Renal pelvis (tissue), 4 donors: ENCODE data around the gene UNK. TPM values are rescaled to one million over a fixed set of nuclear protein-coding genes. Genes with fewer than 3 reads are reported as not detected.
"Not testable (repeated sequence)": the region's sequence is repeated elsewhere in the genome, so short reads cannot be mapped to it uniquely, and the experiment has no call there.

Source experiments
- DNase-seq: peaks from one replicate; pipeline ENCODE4 v3.0.0-alpha.2; 2013
- polyA plus RNA-seq, 3 donors: library from polyadenylated mRNA; unstranded; fragments of 120-200 nt; gene quantifications; one replicate each; pipeline ENCODE4 v1.2.1, GENCODE V29; 2013; ENCODE audit not compliant: insufficient read length in 3 of 3

UNK gene
- polyA plus RNA-seq, 3 donors: 42.3 to 55.1 (median 46.7) TPM

DNA sequence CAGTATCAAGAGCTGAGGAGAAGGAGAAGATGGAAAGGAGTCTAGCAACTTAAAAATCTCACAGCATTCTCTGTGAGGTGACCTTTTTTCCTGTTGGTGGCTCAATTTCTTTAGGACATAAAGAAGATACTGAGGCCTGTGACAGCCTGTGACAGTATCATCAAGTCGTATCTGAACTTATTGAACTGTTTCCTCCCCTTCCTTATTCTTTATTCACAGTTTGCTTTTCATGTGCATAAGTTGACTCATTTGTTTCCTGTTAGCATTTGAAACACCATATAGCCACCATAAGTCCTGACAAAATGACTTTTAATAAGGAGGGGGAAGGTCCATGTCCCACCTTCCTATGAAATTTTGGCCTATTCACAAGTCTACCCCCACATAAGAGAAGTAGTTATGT, 8.9 kb downstream of the UNK start:
- DNase-seq: no peak

DNA sequence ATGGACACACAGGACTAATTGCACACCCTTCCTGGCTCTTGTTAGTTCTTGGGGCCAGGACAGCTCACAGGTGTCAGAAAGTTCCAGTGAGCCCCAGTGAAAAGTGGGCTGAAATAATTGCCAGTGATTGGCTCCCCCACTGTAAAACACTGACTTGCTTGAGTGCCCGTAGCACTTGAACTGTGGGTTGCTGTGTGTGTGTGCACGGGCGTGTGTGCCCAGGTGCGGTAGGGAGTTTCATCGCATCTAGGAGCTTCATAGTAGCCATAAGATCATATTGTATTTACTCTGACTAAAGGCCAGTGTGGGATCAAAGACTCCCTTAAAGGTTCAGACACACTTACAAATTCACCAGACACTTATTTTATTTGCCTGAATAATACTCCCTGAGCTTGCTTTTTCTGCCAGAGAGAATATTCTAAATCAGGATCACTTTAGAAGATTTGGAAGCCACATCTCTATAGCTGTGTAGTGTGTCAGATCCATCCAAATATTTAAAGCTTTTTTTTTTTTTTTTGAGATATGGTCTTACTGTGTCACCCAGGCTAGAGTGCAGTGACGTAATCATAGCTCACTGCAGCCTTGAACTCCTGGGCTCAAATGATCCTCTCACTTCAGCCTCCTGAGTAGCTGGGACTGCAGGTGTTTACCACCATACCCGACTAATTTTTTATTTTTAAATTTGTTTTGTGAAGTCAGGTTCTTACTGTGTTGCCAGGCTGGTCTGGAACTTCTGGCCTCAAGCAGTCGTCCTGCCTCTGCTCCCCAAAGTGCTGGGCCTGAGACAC, 11.4 kb downstream of the UNK start:
- no peak for DNase-seq

DNA sequence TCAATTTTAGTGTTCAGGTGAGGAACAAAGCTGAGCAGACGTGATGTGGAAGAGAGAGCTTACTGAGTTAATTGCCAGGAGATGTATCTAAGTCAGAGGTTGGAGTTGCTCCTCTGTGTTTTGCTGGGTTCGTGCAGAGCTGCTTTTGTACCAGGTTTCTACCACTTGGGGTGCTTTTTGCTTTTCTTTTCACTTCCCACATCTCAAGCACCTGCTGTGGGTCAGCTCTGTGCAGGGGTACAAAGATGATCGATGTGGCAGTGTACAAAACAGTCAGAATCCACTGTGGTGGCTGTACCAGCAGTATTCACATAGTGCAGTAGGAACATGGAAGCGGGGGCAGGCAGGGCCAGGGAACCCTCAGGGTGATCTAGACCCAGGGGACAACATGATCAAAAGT, 14.8 kb downstream of the UNK start:
- DNase-seq: no peak

DNA sequence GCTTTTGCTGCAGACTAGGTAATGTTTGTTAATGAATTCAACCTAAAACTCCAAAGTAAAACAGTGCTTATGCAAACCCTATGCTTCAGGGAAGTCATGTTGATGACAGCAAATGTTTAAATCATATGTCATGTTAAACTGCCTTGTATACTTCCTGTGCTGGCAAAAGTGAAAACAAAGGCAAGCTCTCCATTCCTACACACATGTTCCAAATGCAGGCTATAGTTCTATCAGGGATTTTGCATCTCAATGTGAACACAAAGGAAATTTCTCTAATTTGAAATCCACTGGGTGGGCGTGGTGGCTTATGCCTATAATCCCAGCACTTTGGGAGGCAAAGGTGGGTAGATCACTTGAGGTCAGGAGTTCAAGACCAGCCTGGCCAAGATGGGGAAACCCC, 19.3 kb downstream of the UNK start:
- no peak for DNase-seq

DNA sequence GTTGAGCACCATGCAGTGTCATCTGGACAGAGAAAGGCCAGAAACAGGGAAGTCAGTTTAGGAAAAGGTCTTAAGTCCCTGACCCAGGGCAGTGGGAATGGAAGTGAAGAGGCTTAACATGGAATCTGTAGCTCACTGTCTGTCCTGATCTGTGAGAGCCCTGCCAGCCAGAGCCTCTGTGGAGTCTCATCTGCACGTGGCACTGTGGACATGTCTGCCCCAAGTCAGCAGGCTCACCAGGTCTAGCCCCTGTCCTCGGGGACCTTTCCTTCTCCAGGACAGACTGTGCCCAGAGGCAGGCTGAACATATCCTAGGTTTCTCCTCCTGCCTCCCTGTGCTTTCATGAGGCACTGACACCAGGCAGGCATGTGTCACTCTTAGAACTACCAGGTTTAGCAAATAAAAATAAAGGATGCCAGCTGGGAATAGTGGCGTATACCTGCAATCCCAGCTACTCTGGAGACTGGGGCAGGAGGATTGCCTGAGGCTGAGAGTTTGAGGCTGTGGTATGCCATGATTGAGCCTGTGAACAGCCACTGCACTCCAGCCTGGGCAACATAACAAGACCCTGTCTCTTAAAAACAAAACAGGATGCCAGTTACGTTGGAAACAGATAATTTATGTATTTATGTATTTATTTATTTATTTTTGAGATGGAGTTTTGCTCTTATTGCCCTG, 22.4 kb downstream of the UNK start:
- DNase-seq: no peak

DNA sequence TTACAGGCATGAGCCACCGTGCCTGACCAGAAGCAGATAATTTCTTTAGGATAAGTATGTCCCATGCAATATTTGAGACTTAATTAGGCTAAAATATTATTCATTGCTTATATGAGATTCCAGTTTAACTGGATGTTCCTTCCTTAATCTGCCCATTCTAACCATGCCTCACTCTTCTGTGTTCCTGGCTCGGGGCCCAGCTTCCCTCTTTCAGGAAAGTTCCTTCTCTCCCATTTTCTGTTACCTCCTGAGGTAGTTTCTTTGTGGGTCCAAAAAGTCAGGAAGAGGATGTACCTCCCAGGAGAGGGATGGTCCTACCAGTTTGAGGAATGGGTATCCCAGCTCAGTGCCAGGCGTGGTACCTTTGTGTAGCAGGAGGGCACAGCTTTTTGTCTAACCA, 23.3 kb downstream of the UNK start:
- no peak for DNase-seq

DNA sequence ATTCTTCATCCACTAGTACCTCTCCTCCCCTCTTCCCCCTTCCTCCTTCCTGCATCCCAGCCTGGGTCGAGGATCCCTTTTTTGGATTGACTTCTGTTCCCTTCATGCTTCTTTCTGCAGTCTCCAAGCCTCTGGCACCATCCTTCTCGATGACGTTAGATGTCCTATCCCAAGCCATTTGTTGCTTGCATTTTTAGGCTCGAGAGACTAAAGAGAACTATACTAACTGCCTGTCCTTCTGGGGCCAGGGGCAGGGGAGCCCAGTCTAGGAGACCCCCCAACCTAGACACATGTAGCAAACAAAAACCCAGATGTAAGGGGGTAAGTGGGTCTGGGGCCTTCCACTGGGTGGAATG, 23.9 kb downstream of the UNK start:
- no peak for DNase-seq

DNA sequence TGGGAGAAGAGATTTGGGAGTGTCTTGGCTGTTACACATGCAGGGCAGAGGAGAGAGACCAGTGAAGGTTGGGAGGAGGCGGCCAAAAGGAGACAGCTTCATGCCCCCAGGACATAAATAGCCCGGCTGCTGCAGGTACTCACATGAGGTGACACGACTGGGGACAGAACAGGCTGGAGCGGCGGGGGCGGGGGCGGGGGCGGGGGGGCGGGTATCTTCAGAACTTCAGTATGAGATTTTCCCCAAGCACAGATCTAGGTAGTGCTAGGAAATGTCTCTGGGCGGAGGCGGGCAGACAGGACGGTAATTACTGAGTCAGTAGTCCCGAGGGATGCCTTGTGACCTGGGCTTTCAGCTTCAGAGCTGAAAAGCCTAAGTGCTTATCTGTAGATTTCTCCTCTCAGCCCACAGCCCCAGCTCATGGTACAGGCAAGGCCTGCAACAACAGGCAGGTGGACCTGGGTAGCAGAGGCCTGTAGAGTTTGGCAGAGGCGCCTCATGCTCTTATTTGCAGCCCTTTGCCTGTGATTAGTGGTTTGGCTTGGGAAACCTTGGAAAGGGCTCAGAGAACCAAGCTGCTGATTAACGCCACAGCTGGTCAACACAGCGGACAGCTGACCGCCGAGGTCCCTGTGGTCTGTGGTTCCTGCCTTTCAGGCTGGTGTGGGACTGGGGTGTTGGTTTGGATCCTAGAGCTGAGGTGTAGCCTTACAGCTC, 24.5 kb downstream of the UNK start:
- DNase-seq: no peak

DNA sequence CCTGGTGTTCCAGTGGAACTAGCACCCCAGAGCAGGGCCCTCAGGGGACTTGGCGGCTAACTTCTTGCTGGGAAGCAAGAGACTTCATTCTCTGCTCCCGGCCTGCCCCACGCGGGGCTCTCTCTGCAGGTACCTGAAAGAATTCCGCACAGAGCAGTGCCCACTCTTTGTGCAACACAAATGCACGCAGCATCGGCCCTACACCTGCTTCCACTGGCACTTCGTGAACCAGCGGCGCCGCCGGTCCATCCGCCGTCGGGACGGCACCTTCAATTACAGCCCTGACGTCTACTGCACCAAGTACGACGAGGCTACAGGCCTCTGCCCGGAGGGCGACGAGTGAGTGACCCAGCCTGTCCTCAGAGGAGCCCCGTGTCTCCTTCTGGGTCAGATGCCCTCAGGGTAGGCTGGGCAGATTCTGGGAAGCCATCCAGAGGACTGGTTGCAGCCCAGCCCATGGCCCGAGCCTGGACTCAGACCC, 25.1 kb downstream of the UNK start:
- no peak for DNase-seq

DNA sequence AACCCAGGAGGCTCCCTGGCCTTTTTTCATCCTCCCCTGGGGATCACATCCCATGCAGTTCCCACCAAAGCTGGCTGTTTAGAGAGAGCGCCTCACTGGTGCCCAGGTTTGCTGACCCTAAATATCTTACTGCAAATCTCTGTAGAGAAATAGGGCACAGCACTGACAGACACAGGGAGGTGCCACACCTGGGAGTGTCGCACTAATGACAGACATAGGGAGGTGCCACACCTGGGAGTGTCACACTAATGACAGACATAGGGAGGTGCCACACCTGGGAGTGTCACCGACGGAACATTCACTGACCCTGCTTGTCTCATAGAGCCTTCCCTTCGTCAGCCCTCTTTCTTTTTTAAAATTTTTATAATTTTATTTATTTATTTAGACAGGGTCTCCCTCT, 25.6 kb downstream of the UNK start:
- DNase-seq: no peak

DNA sequence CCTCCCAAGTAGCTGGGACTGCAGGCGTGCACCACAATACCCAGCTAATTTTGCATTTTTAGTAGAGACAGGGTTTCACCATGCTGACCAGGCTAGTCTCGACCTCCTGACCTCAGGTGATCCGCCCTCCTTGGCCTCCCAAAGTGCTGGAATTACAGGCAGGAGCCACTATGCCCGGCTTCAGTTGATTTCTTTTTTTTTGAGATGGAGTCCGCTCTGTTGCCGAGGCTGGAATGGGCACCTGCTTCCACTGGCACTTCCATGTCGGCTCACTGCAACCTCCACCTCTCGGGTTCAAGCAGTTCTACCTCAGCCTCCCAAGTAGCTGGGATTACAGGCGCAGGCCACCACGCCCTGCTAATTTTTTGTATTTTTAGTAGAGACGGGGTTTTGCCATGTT, 26.1 kb downstream of the UNK start:
- not testable (repeated sequence) for DNase-seq

DNA sequence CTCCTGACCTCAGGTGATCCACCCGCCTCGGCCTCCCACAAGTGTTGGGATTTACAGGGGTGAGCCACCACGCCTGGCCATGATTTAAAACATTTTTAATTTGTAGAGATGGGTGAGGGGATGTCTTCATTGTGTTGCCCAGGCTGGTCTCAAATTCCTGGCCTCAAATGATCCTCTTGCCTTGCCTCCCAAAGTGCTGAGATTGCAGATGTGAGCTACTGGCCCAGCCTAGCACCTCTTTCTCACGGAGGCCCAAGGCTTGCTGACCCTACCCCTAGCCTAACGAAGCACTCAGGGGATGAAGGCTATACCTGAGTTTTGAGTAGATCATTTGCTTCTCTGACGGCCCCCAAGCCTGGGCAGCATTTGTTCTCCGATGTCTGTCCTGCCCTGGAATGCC, 26.6 kb downstream of the UNK start:
- no peak for DNase-seq

DNA sequence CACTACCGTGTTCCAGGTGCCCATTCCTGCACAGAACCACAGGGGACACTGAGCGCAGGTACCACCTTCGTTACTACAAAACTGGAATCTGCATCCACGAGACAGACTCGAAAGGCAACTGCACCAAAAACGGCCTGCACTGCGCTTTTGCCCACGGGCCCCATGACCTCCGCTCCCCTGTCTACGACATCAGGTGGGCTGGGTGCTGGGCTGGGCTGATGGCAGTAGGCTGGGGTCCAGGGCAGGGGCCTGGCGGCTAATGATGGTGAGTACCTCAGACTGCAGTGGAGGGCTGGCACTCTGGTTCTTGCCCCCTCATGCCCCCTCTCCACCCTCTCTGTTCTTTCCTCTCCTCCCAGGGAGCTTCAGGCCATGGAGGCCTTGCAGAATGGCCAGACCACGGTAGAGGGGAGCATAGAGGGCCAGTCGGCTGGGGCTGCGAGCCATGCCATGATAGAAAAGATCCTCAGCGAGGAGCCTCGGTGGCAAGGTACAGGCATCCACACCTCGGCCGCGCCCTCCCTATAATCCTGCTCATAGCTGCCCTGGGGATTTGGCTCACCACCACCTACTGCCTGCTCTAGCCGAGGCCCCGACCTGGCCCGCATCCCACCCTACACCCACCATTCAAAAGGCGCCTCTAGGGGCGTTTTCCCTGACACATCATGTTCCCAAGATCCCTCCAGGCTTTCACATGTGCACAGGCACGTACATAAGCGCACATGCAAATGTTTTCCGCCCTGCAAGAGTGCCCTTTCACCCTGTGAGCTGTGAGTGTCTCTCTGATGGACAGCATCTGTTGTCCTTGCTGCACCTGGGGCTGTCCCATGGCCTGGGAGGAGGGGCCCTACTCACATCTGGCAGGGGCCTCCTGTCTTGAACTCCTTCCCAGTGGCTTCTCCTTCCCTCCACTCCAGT, 27.7 kb downstream of the UNK start:
- no peak for DNase-seq

DNA sequence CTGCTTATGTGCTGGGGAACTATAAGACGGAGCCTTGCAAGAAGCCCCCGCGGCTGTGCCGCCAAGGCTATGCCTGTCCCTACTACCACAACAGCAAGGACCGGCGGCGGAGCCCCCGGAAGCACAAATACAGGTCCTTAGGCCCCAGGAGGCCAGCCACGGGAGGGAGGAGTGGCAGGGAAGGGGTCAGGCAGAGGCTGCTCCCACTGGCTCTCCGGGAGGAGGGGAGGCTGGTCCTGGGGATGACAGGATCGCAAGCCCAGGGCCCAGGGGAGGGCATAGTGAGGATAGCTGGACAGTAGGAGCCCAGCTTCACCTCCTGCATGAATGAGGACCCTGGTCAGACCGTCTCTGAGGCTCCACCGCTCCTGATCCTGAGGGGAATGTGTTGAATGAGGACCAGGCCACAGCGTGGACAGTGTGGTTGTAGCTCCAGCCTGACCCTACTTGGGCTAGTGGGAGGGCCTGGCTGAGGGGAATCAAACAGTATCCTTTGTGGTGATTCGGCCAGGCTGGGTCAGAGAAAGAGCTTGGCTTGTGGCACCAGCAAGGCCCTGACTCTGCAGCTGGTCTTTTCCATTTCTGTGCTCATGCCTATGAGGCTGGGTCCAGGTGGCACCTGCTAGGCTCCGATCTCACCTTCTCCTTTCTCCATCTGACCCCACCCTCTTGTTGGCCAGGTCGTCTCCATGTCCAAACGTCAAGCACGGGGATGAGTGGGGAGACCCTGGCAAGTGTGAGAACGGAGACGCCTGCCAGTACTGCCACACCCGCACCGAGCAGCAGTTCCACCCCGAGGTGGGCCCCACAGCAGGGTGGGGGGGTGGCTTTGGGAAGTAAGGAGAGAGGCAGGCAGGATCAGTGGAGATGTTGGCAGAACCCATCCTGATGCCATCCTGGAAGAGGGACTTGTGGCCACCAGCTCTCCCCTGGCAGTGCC, 28.7 kb downstream of the UNK start:
- no peak for DNase-seq

DNA sequence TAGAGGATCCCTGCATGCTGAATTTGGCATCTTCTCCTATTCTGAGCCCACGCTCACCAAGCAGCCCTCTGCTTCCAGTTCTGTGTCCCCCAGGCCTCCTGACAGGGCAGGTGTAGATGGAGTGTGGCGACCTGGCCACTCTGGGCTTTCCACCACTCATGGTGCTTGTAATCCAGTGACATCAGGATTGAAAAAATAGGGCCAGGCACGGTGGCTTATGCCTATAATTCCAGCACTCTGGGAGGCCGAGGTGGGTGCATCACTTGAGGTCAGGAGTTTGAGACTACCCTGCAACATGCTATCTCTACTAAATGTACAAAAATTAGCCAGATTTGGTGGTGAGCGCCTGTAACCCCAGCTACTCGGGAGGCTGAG, 29.4 kb downstream of the UNK start:
- DNase-seq: no peak

DNA sequence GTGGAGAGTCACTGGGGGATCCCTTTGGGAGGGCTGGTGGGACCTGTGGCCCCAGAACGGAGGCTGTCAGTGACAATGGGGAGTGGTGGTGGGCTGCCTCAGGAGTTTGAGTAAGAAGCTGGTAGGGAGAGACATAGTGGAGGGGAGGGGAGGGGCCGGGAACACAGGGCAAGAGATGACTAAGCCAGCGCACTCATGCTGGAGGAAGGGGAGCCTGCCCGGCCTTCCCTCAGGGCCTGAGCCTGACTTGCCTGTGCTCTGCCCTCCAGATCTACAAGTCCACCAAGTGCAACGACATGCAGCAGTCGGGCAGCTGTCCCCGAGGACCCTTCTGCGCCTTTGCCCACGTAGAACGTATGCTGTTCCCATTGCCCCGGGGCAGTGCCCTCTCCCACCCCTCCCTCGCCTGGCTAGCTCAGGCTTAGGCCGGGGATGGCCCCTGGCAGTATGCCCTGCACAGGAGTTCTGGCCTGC, 30.3 kb downstream of the UNK start:
- DNase-seq: no peak

DNA sequence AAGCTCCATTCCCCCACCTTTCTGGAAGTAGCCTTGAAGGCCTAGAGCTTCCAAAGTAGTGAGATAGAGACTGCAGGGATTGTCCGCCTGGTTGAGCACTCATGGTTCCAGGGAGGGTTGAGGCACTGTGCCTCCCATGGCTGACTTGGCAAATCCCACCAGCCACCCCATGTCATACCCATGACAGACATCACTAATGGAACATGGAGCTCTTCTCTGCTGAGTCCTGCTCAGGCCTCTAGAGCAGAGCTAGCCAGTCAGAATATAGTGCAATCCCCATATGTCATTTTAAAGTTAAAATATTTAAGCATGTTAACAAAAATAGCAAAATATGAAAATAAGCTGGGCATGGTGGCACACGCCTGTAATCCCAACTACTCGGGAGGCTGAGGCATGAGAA, 30.8 kb downstream of the UNK start:
- DNase-seq: no peak

DNA sequence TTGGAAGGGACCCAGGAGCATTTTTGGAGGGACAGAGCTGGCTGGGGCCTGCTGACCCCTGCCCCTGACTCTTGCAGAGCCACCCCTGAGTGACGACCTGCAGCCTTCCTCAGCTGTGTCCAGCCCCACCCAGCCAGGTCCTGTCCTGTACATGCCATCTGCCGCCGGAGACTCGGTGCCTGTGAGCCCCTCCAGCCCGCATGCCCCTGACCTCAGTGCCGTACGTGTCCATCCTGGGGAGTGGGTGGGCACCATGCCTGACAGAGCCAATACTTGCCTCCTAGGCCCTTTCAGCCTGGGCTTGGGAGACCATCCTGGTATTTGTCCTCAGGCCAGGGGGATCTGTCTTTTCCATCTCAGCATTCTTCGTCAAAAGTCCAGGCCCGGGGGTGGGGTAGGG, 32.1 kb downstream of the UNK start:
- no peak for DNase-seq

DNA sequence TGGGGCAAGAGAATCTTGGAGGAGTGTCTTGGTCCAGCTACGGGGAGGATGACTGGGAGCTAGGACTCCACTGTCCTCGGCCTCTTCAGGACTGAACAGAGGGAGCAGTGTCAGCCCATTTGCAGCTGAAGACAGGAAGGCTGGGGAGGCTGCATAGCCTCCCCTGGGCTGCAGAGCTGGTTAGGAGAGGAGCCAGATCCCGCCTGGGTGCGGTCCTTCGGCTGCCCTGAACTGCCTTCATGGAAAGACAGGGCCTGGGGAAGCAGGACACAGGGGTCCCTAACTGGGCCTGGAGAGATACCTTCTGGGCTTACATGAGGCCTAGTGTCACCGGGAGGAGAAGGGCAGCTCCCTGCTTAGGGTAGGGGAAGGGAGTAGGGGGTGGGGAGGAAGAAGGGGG, 33.0 kb downstream of the UNK start:
- DNase-seq: no peak

DNA sequence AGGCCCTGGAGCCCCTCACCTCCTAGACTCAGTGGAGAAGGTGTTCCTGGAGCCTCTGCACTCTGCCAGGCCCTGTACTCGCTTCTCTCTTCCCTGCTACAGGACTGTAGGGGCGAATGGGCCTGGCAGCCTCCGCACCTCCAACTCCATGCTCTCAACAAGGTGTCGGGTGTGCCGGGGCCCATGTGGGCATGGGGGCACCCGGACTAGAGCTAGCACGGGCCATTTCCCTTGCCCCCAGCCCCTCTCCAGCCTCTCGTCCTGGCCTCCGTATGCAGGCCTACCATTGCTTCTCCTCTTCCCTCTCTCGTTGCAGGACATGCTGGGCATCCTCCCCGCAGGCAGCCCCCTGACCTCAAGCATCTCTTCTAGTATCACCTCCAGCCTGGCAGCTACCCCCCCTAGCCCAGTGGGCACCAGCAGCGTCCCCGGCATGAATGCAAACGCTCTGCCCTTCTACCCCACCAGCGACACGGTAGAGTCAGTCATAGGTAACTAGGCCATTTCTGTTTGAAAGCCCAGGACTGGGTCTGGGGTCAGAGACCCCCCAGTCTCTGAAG, 33.8 kb downstream of the UNK start:
- no peak for DNase-seq
